ENCODE measurements around the gene FAM167B.

The FAM167B gene

DNA sequence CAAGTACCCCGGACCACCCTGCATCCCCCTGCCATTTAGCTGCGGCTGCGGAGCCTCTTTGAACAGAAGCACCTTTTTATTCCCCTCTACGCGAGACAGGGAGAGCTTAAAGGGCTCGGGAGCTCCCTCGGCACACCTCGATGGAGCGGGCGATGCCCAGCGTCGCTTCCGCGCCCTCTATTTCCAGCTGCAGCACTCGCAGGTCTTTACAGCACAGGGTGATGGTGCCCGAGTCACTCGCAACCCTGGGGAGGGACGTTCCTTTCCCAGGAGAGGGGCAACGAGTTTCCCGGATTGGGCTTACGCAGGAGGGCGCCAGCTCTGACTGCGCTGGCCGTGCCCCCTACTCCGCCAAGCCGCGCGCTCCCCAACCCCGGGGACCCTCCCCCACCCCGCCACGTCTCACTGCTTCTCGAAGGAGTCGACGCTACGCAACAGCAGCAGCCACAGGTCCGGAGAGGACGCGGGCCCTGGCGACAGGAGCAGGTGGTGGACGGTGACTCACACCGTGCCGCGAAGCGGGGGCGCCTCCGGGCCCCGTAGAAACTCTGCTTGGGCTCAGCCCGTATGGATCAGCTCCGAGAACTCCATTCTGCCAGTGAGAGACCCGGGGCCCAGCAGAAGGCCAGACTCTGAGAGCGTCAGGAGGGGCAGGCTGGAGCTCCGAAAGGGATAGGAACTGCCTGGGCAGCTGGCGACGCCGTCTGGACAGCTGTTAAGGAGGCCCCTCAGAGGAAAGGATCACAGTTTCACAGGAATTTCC is 5.8 kb upstream of the FAM167B start:
- H3K27ac ChIP-seq = peak overlapping the region; percentile 63
- TF ChIP-seq, protein P1, sequence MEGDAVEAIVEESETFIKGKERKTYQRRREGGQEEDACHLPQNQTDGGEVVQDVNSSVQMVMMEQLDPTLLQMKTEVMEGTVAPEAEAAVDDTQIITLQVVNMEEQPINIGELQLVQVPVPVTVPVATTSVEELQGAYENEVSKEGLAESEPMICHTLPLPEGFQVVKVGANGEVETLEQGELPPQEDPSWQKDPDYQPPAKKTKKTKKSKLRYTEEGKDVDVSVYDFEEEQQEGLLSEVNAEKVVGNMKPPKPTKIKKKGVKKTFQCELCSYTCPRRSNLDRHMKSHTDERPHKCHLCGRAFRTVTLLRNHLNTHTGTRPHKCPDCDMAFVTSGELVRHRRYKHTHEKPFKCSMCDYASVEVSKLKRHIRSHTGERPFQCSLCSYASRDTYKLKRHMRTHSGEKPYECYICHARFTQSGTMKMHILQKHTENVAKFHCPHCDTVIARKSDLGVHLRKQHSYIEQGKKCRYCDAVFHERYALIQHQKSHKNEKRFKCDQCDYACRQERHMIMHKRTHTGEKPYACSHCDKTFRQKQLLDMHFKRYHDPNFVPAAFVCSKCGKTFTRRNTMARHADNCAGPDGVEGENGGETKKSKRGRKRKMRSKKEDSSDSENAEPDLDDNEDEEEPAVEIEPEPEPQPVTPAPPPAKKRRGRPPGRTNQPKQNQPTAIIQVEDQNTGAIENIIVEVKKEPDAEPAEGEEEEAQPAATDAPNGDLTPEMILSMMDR (conservative IDR thresholded peaks at IDR 0.05) = no peak
- TF ChIP-seq ZFX (IDR thresholded peaks at IDR 0.05) = no peak

DNA sequence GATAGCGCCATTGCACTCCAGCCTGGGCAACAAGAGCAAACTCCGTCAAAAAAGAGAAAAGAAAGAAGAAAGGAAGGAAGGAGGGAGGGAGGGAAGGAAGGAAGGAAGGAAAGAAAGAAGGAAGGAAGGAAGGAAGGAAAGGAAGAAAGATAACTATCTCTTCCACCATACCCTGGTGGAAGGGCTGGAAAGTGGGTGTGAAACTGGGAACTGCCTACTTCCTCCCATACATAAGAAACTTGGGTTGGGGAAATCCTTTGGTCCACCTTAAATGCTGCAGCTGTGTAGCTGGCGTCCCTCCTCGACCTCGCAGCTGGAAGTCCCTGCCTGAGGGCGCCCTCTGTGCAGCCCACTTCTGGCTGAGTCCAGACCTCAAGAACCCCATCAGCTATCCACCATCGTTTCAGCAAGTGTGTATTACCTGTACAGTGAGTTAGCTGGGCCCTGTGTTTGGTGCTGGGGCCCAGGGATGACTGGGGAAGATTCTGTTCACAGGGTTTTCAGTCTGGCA is 4.6 kb upstream of the FAM167B start:
- no peak for TF ChIP-seq ZFX (IDR thresholded peaks at IDR 0.05)
- TF ChIP-seq, protein P1 (conservative IDR thresholded peaks at IDR 0.05) = no peak
- no peak overlapping the region for H3K27ac ChIP-seq

DNA sequence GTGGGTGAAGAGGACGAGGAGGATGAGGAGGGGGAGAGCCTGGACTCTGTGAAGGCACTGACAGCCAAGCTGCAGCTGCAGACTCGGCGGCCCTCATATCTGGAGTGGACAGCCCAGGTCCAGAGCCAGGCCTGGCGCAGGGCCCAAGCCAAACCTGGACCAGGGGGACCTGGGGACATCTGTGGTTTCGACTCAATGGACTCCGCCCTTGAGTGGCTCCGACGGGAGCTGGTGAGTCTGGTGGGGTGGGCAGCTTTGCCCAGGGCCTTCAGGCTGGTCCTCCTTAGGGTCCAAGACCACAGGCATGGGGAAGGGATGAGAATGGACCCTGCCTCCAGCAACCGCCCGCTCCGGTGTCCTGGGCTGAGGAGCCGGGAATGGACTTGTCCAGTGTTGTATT is 430 bp downstream of the FAM167B start:
- no peak overlapping the region for H3K27ac ChIP-seq
- no peak for TF ChIP-seq ZFX (IDR thresholded peaks at IDR 0.05)
- TF ChIP-seq, protein P1 (conservative IDR thresholded peaks at IDR 0.05) = no peak

DNA sequence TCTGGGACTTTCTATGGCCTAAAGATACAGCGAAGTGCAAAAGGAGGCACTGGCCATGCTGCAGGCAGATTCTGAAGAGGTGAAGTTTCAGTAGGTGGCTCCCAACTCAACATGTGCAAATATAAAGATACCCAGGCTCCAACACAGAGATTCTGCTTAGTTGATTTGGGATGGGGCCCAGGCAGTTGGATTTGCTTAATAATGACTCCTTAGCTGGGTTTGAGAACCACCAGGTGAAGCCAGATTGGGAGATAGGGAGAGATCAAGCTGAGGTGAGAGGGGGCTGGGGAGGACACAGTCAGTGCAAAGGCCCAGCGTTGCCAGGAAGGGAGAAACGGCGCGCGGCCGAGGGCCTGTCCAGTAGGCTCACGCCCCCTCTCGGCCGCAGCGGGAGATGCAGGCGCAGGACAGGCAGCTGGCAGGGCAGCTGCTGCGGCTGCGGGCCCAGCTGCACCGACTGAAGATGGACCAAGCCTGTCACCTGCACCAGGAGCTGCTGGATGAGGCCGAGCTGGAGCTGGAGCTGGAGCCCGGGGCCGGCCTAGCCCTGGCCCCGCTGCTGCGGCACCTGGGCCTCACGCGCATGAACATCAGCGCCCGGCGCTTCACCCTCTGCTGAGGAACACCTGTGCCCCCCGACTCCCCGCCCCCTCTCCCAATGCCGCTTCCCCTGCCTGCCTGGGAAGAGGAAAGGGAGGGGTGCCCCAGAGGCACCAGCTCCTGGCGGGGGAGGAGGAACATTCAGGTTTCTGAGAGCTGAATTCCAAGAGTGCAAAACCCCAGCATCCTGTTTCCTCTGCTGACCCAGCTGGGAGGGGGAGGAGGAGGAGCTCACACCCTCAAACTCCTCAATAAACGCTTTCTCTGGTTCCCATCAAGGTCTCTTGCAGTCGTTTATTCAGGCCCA is 1.2 kb downstream of the FAM167B start:
- TF ChIP-seq, protein P1 (conservative IDR thresholded peaks at IDR 0.05) = peak; percentile 96
- TF ChIP-seq ZFX (IDR thresholded peaks at IDR 0.05) = no peak
- H3K27ac ChIP-seq = no peak overlapping the region

DNA sequence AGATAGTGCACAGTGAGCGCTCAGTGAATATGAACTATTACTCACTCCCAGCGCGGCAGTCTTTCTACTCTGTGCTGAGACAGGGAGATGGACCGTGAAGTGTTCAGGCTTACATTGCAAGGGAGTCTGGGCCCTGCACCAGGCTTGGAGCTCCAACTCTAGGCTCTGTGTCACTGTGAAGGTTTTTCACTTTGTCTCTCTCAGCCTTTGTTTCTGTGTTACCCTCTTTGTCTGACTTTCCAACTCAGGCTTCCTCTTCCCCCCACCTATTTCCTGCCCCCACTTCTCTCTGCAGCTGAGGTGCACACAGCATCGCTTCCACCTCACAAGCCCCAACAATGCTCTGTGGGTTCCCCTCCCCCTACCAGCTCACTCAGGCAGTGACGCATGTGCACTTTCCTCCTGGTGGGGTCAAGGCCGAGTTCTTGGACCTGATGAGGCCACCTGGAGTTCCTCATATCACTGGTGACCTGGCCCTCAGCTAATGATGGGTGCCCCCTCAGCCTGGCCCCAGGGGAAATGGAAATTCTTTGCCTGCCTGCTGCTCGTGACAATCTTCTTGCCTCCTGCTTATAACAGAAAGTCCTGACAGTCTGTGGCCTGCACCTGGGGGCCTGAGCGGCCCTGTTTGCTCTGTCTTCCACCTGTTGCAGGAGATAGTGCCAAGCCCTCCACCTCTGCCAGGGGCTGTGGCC is 3.0 kb downstream of the FAM167B start:
- no peak for TF ChIP-seq ZFX (IDR thresholded peaks at IDR 0.05)
- TF ChIP-seq, protein P1 (conservative IDR thresholded peaks at IDR 0.05) = no peak
- H3K27ac ChIP-seq = no peak overlapping the region

DNA sequence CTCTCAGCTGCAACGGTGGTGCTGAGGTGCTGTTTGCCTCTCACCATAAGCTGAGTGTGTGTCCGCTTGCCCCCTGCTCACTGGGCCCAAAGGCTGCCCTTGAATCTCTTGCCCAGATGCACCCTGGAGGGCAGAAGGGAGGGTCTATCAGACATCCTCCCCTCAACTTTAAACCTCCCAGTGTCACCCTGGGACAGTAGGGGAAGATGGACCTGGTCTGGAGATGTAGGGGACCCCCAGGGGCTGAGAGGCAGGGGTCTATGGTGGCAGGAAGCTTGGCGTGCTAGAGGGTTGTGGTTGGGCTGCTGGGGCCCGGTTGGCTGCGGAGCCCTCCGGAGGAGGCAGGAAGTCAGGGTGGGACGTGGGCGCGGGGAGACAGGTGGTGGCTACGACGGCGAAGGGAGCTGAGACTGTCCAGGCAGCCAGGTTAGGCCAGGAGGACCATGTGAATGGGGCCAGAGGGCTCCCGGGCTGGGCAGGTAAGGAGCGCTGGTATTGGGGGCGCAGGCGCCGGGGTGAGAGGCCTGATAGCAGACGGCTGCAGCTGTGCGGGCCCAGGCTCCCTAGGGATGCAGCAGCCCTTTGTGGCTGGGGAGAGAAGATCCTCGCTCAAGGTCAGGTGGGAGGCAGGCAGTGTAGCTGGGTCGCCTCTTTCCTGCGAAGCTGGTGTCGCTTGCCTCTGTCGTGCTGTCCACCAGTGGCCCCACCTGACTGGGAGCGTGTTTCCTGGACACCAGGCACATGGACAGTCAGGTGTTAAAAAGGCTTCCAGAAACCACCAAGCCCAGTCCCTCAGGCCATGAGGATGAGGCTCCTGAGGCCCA is 4.1 kb downstream of the FAM167B start, which contains the start of gene LCK:
LCK (plus strand) TSS at position 373 of the 824 bp plus-strand sequence. CDS start 23,065 bp downstream, outside the sequence.
- TF ChIP-seq, protein P1 (conservative IDR thresholded peaks at IDR 0.05) = no peak
- no peak for TF ChIP-seq ZFX (IDR thresholded peaks at IDR 0.05)
- H3K27ac ChIP-seq = no peak within 1 kb of the TSS
